Liver (tissue), 9 donors: Measurements from ENCODE around the gene ABCC9. TPM values are rescaled to one million over a fixed set of nuclear protein-coding genes. Genes with fewer than 3 reads are reported as not detected.

Experiments used
- DNase-seq: peaks from one replicate; pipeline ENCODE4 v3.0.0-alpha.2; 2017; ENCODE audit warnings: low spot score
- H3K27ac ChIP-seq, 2 donors: one replicate each; pipeline ENCODE4 v1.7.0; 2013; ENCODE audit warnings: inconsistent platforms in 2 of 2, low read length in 2 of 2, control low read depth in 1 of 2, low read depth in 1 of 2, mild to moderate bottlenecking in 1 of 2
- H3K27me3 ChIP-seq, 4 donors: one replicate each; pipeline versions ENCODE4 v1.6.1 to v1.7.0; 2013; ENCODE audit warnings: low read length in 3 of 4, inconsistent platforms in 1 of 4, mild to moderate bottlenecking in 1 of 4, moderate library complexity in 1 of 4; ENCODE audit not compliant: control insufficient read depth in 4 of 4, insufficient read depth in 4 of 4
- H3K36me3 ChIP-seq, 4 donors: one replicate each; pipeline versions ENCODE4 v1.6.1 to v1.7.0; 2013; ENCODE audit warnings: low read length in 3 of 4, mild to moderate bottlenecking in 3 of 4, low read depth in 1 of 4, moderate library complexity in 1 of 4; ENCODE audit not compliant: control insufficient read depth in 4 of 4, insufficient read depth in 3 of 4
- H3K4me1 ChIP-seq, 4 donors: one replicate each; pipeline versions ENCODE4 v1.6.1 to v1.7.0; 2013; ENCODE audit warnings: low read length in 3 of 4, mild to moderate bottlenecking in 3 of 4, moderate library complexity in 1 of 4; ENCODE audit not compliant: control insufficient read depth in 4 of 4, insufficient read depth in 4 of 4
- H3K4me3 ChIP-seq, 3 donors: one replicate each; pipeline versions ENCODE4 v1.6.1 to v1.7.0; 2013; ENCODE audit warnings: low read length in 3 of 3, control low read depth in 1 of 3, low read depth in 1 of 3, mild to moderate bottlenecking in 1 of 3
- H3K9ac ChIP-seq, 2 donors: one replicate each; pipeline ENCODE4 v1.7.0; 2013; ENCODE audit warnings: low read length in 2 of 2, mild to moderate bottlenecking in 2 of 2, moderate library complexity in 2 of 2, control low read depth in 1 of 2, low read depth in 1 of 2
- H3K9me3 ChIP-seq, 4 donors: one replicate each; pipeline versions ENCODE4 v1.6.1 to v1.7.0; 2013; ENCODE audit warnings: low read length in 3 of 4; ENCODE audit not compliant: control insufficient read depth in 4 of 4
- EGR1 ChIP-seq, 2 donors: IDR thresholded peaks; 2 replicates each; pipeline ENCODE4 v1.6.1; 2016 to 2018; ENCODE audit warnings: antibody characterized with exemption in 2 of 2, low read depth in 2 of 2
- FOXA1 ChIP-seq: IDR thresholded peaks from 2 replicates; pipeline ENCODE4 v1.6.1; 2016; ENCODE audit warnings: antibody characterized with exemption
- FOXA2 ChIP-seq: IDR thresholded peaks from 2 replicates; pipeline ENCODE4 v1.6.1; 2016; ENCODE audit warnings: antibody characterized with exemption
- GABPA ChIP-seq, 2 donors: IDR thresholded peaks in 1 of 2; conservative IDR thresholded peaks in 1 of 2; 2 replicates each; pipeline ENCODE4 v1.6.1; 2016; ENCODE audit warnings: antibody characterized with exemption in 2 of 2, mild to moderate bottlenecking in 1 of 2, moderate library complexity in 1 of 2
- HNF4A ChIP-seq, 2 donors: conservative IDR thresholded peaks; 2 replicates each; pipeline ENCODE4 v1.6.1; 2016; ENCODE audit warnings: antibody characterized with exemption in 2 of 2, mild to moderate bottlenecking in 2 of 2
- HNF4G ChIP-seq: IDR thresholded peaks from 2 replicates; pipeline ENCODE4 v1.6.1; 2016; ENCODE audit warnings: antibody characterized with exemption
- JUND ChIP-seq, 2 donors: IDR thresholded peaks; 2 replicates each; pipeline ENCODE4 v1.6.1; 2016; ENCODE audit warnings: antibody characterized with exemption in 2 of 2
- NR2F2 ChIP-seq: IDR thresholded peaks from 2 replicates; pipeline ENCODE4 v1.6.1; 2016; ENCODE audit warnings: antibody characterized with exemption
- RAD21 ChIP-seq, 2 donors: IDR thresholded peaks; 2 replicates each; pipeline ENCODE4 v1.6.1; 2016; ENCODE audit warnings: antibody characterized with exemption in 2 of 2, mild to moderate bottlenecking in 2 of 2
- RXRA ChIP-seq, 2 donors: IDR thresholded peaks; 2 replicates each; pipeline ENCODE4 v1.6.1; 2017 to 2018; ENCODE audit warnings: antibody characterized with exemption in 2 of 2, mild to moderate bottlenecking in 1 of 2
- SP1 ChIP-seq: IDR thresholded peaks from 2 replicates; pipeline ENCODE4 v1.6.1; 2018; ENCODE audit warnings: antibody characterized with exemption, mild to moderate bottlenecking
- TAF1 ChIP-seq: conservative IDR thresholded peaks from 2 replicates; pipeline ENCODE4 v1.6.1; 2016; ENCODE audit warnings: antibody characterized with exemption, mild to moderate bottlenecking
- YY1 ChIP-seq: IDR thresholded peaks from 2 replicates; pipeline ENCODE4 v1.6.1; 2016; ENCODE audit warnings: antibody characterized with exemption, mild to moderate bottlenecking
- WGBS: extraction: QIAGEN DNeasy Blood & Tissue Kit; methylation state at CpG from one replicate; pipeline ENCODE4 v1.1.7; 2013; 5-methylcytosine and 5-hydroxymethylcytosine counted together
- polyA plus RNA-seq, 2 donors: library from polyadenylated mRNA; stranded (reverse) in 1 of 2; unstranded in 1 of 2; fragments of 200-250 nt in 1 of 2; fragments of >200 nt in 1 of 2; fragmentation: Nextera tagmentation in 1 of 2; extraction: Ambion mirVana in 1 of 2; gene quantifications; one replicate each; pipeline versions ENCODE4 v1.2.1 to v1.2.3, GENCODE V29; 2013 to 2015
- total RNA-seq, 2 donors: library from RNA; depleted of rRNA; stranded (reverse); fragments of >200 nt; gene quantifications; one replicate each; pipeline ENCODE4 v1.2.3, GENCODE V29; 2014
- TF ChIP-seq, protein P1 (sequence below): IDR thresholded peaks from 2 replicates; pipeline ENCODE4 v1.6.1; 2016; ENCODE audit warnings: antibody characterized with exemption
- TF ChIP-seq, protein P2 (sequence below): IDR thresholded peaks from 2 replicates; pipeline ENCODE4 v1.6.1; 2016; ENCODE audit warnings: antibody characterized with exemption, mild to moderate bottlenecking
- TF ChIP-seq, protein P3 (sequence below): IDR thresholded peaks from 2 replicates; pipeline ENCODE4 v1.6.1; 2016; ENCODE audit warnings: antibody characterized with exemption
- TF ChIP-seq, protein P4 (sequence below): IDR thresholded peaks from 2 replicates; pipeline ENCODE4 v1.6.1; 2016; ENCODE audit warnings: antibody characterized with exemption
- TF ChIP-seq, protein P5 (sequence below): fragments of 150-350 bp; IDR thresholded peaks from 2 replicates; pipeline ENCODE4 v1.5.1; 2017; ENCODE audit warnings: improper control_type of control experiment, low read depth, low read length; ENCODE audit not compliant: missing input control
- donor health status: healthy.
- donor health status: healthy.
- donor health status: healthy.
- donor health status: healthy.
- donor health status: healthy.

ABCC9 gene
- total and polyA plus RNA-seq, 4 donors = 2.7 to 55.6 (median 10.7) TPM

DNA sequence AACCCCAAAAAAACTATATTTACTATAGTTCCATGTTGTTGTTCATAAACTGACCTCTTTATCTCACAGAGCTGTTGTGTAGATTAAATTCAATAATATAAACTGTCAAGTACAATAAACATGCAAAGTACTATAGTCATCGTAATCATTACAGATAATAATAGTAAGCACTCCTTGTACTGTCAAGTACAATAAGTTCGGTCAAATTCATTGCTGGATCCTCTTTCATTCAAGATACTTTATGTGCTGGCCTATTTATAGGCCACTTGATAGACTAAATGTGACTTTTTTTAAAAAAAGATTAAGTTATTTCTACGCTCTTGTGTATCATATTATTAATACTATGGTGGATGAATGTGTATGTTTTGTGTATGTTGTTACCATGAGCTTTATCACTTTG is 127.5 kb downstream of the ABCC9 start:
- TF ChIP-seq GABPA (IDR thresholded peaks at IDR 0.05 in 1 of 2, conservative IDR thresholded peaks at IDR 0.05 in 1 of 2) = no peak
- TF ChIP-seq, protein P1, sequence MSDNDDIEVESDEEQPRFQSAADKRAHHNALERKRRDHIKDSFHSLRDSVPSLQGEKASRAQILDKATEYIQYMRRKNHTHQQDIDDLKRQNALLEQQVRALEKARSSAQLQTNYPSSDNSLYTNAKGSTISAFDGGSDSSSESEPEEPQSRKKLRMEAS = no peak
- TF ChIP-seq SP1 = no peak
- no peak for TF ChIP-seq HNF4G
- TF ChIP-seq, protein P2, sequence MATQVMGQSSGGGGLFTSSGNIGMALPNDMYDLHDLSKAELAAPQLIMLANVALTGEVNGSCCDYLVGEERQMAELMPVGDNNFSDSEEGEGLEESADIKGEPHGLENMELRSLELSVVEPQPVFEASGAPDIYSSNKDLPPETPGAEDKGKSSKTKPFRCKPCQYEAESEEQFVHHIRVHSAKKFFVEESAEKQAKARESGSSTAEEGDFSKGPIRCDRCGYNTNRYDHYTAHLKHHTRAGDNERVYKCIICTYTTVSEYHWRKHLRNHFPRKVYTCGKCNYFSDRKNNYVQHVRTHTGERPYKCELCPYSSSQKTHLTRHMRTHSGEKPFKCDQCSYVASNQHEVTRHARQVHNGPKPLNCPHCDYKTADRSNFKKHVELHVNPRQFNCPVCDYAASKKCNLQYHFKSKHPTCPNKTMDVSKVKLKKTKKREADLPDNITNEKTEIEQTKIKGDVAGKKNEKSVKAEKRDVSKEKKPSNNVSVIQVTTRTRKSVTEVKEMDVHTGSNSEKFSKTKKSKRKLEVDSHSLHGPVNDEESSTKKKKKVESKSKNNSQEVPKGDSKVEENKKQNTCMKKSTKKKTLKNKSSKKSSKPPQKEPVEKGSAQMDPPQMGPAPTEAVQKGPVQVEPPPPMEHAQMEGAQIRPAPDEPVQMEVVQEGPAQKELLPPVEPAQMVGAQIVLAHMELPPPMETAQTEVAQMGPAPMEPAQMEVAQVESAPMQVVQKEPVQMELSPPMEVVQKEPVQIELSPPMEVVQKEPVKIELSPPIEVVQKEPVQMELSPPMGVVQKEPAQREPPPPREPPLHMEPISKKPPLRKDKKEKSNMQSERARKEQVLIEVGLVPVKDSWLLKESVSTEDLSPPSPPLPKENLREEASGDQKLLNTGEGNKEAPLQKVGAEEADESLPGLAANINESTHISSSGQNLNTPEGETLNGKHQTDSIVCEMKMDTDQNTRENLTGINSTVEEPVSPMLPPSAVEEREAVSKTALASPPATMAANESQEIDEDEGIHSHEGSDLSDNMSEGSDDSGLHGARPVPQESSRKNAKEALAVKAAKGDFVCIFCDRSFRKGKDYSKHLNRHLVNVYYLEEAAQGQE = no peak
- TF ChIP-seq, protein P3, sequence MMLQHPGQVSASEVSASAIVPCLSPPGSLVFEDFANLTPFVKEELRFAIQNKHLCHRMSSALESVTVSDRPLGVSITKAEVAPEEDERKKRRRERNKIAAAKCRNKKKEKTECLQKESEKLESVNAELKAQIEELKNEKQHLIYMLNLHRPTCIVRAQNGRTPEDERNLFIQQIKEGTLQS = no peak
- no peak for TF ChIP-seq RAD21 (IDR thresholded peaks at IDR 0.05)
- no peak for TF ChIP-seq RXRA (IDR thresholded peaks at IDR 0.05)
- no peak for TF ChIP-seq JUND (IDR thresholded peaks at IDR 0.05)
- no peak for TF ChIP-seq HNF4A (conservative IDR thresholded peaks at IDR 0.05)
- TF ChIP-seq FOXA1 = no peak
- TF ChIP-seq, protein P4, sequence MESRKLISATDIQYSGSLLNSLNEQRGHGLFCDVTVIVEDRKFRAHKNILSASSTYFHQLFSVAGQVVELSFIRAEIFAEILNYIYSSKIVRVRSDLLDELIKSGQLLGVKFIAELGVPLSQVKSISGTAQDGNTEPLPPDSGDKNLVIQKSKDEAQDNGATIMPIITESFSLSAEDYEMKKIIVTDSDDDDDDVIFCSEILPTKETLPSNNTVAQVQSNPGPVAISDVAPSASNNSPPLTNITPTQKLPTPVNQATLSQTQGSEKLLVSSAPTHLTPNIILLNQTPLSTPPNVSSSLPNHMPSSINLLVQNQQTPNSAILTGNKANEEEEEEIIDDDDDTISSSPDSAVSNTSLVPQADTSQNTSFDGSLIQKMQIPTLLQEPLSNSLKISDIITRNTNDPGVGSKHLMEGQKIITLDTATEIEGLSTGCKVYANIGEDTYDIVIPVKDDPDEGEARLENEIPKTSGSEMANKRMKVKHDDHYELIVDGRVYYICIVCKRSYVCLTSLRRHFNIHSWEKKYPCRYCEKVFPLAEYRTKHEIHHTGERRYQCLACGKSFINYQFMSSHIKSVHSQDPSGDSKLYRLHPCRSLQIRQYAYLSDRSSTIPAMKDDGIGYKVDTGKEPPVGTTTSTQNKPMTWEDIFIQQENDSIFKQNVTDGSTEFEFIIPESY = no peak
- no peak for TF ChIP-seq FOXA2
- TF ChIP-seq, protein P5, sequence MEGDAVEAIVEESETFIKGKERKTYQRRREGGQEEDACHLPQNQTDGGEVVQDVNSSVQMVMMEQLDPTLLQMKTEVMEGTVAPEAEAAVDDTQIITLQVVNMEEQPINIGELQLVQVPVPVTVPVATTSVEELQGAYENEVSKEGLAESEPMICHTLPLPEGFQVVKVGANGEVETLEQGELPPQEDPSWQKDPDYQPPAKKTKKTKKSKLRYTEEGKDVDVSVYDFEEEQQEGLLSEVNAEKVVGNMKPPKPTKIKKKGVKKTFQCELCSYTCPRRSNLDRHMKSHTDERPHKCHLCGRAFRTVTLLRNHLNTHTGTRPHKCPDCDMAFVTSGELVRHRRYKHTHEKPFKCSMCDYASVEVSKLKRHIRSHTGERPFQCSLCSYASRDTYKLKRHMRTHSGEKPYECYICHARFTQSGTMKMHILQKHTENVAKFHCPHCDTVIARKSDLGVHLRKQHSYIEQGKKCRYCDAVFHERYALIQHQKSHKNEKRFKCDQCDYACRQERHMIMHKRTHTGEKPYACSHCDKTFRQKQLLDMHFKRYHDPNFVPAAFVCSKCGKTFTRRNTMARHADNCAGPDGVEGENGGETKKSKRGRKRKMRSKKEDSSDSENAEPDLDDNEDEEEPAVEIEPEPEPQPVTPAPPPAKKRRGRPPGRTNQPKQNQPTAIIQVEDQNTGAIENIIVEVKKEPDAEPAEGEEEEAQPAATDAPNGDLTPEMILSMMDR = no peak
- TF ChIP-seq EGR1 (IDR thresholded peaks at IDR 0.05; ENCODE audit: low read depth in 2 of 2) = no peak
- no peak for TF ChIP-seq NR2F2
- TF ChIP-seq YY1 = no peak
- TF ChIP-seq TAF1 = no peak

More for the DNA sequence above, 127.5 kb downstream of the ABCC9 start:
- H3K36me3 ChIP-seq = peaks cover 0 to 15% (median 3%) of the 10 kb centered on the region in 4 donors
- DNase-seq = no peak
- H3K27me3 ChIP-seq = no peaks in the 10 kb centered on the region
- H3K27ac ChIP-seq = peak overlapping the region; percentile 51 to 61
- H3K4me3 ChIP-seq = no peak overlapping the region
- 61% methylated on average over 3 of the region's 3 CpGs for WGBS
- no peaks in the 10 kb centered on the region for H3K9me3 ChIP-seq
- H3K9ac ChIP-seq = peak overlapping the region in 1 of 2 donors; percentile 18
- H3K4me1 ChIP-seq = peaks cover 1 to 49% (median 31%) of the 10 kb centered on the region in 4 donors
